ENCODE results near the gene GPRIN1.

GRCh38 chr5:176608937-176609723 is 826 bp downstream of the GPRIN1 start:
- TF ChIP-seq CTCF (conservative IDR thresholded peaks at IDR 0.05 in 1 of 2, IDR thresholded peaks at IDR 0.05 in 1 of 2; ENCODE audit: low read depth in 1 of 2, low read length in 2 of 2) (no peak), EZH2 (IDR thresholded peaks at IDR 0.05; ENCODE audit: low read length, missing control alignments) (no peak)

All from fibroblast of lung (primary cell).